Loucy (cell line): ENCODE data around the gene XPO4.
"Not testable (repeated sequence)": the region's sequence is repeated elsewhere in the genome, so short reads cannot be mapped to it uniquely, and the experiment has no call there.

Experiments
- CTCF ChIP-seq: fragments of 200-600 bp; sonication (generic); conservative IDR thresholded peaks from 2 replicates; pipeline ENCODE4 v1.5.1; 2014; ENCODE audit warnings: mild to moderate bottlenecking, antibody characterized with exemption, low read length
- EZH2phosphoT487 ChIP-seq: fragments of 200-600 bp; IDR thresholded peaks from 2 replicates; pipeline ENCODE4 v1.6.1; 2018; ENCODE audit warnings: antibody characterized with exemption, mild to moderate bottlenecking, moderate library complexity, borderline replicate concordance

GRCh38 chr13:20743830-20744404 lies 158.6 kb downstream of the XPO4 start:
- not testable (repeated sequence) for TF ChIP-seq CTCF, EZH2phosphoT487
